Astrocyte of the spinal cord (primary cell): ENCODE data around the gene EVI5.
"Not testable (repeated sequence)": the region's sequence is repeated elsewhere in the genome, so short reads cannot be mapped to it uniquely, and the experiment has no call there.

Source experiments
- DNase-seq: peaks from one replicate; pipeline ENCODE4 v3.0.0; 2011; ENCODE audit warnings: low read depth, low spot score
- H3K4me3 ChIP-seq: 2 replicates; pipeline ENCODE4 v1.5.1; 2011; ENCODE audit warnings: low read depth, mild to moderate bottlenecking, low read length, moderate library complexity
- CTCF ChIP-seq: IDR thresholded peaks from 2 replicates; pipeline ENCODE4 v1.5.1; 2012; ENCODE audit warnings: low read depth, mild to moderate bottlenecking, low read length, inconsistent platforms
- in situ Hi-C: cut with HindIII; loops from 2 replicates; pipeline ENCODE4 v1.10.0; 2017; ENCODE audit warnings: low sequenced_read_pairs

EVI5 gene

GRCh38 chr1:92536980-92537884 lies 247.7 kb downstream of the EVI5 start:
- DNase-seq, result peak; percentile 45
- no peak overlapping the region for H3K4me3 ChIP-seq
- in situ Hi-C loops, result no loop called here
- TF ChIP-seq CTCF, result no peak

GRCh38 chr1:92536211-92536979 lies 248.5 kb downstream of the EVI5 start:
- H3K4me3 ChIP-seq, result no peak overlapping the region
- no peak for DNase-seq
- no peak for TF ChIP-seq CTCF
- in situ Hi-C loops, result no loop called here

- H3K4me3 ChIP-seq, DNase-seq, in situ Hi-C loops: not testable (repeated sequence)
Observed at GRCh38 chr1:92532371-92532770, 252.5 kb downstream of the EVI5 start.

- in situ Hi-C loops, DNase-seq, H3K4me3 ChIP-seq: not testable (repeated sequence)
Observed at GRCh38 chr1:92531939-92532338, 253.0 kb downstream of the EVI5 start.

- H3K4me3 ChIP-seq, result no peak overlapping the region
- in situ Hi-C loops, result no loop called here
- no peak for TF ChIP-seq CTCF
- no peak for DNase-seq
Observed at GRCh38 chr1:92527670-92528069, 257.2 kb downstream of the EVI5 start.

GRCh38 chr1:92524944-92525590 lies 259.8 kb downstream of the EVI5 start:
- in situ Hi-C loops, DNase-seq, H3K4me3 ChIP-seq: not testable (repeated sequence)

GRCh38 chr1:92519043-92519442 lies 265.9 kb downstream of the EVI5 start:
- no peak for TF ChIP-seq CTCF
- in situ Hi-C loops, result no loop called here
- DNase-seq, result no peak
- H3K4me3 ChIP-seq, result no peak overlapping the region

GRCh38 chr1:92516574-92516973 lies 268.3 kb downstream of the EVI5 start:
- TF ChIP-seq CTCF, result no peak
- H3K4me3 ChIP-seq, result no peak overlapping the region
- no peak for DNase-seq
- in situ Hi-C loops, result no loop called here
